ENCODE results near the gene SLC22A15.

DNA sequence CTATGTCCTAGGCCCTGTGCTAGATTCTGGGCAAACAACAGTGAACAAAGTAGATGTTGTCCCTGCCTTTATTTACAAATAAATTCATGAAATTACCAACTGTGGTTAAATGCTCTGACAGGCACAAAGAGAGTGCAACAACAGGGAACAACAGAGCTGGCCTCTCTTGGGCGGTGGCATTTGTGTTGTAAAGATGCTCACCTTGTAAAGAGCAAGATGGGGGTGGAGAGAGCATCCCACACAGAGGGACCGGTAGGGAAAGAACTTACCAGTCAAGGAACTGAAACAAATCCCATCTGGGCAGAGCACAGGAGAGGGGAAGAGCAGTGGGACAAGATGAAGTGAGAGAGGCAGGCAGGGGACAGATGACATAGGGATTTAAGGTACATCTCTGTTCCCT is 21.6 kb upstream of the SLC22A15 start:
- TF ChIP-seq, protein P1, sequence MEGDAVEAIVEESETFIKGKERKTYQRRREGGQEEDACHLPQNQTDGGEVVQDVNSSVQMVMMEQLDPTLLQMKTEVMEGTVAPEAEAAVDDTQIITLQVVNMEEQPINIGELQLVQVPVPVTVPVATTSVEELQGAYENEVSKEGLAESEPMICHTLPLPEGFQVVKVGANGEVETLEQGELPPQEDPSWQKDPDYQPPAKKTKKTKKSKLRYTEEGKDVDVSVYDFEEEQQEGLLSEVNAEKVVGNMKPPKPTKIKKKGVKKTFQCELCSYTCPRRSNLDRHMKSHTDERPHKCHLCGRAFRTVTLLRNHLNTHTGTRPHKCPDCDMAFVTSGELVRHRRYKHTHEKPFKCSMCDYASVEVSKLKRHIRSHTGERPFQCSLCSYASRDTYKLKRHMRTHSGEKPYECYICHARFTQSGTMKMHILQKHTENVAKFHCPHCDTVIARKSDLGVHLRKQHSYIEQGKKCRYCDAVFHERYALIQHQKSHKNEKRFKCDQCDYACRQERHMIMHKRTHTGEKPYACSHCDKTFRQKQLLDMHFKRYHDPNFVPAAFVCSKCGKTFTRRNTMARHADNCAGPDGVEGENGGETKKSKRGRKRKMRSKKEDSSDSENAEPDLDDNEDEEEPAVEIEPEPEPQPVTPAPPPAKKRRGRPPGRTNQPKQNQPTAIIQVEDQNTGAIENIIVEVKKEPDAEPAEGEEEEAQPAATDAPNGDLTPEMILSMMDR (IDR thresholded peaks at IDR 0.05) = no peak
- no peak for TF ChIP-seq POLR2A (IDR thresholded peaks at IDR 0.05)

Measured in right lobe of liver (tissue), 4 donors.